B cell (primary cell): ENCODE data around the gene HELB.

ENCODE experiments used
- EZH2 ChIP-seq: IDR thresholded peaks from 2 replicates; pipeline ENCODE4 v1.6.1; 2012; ENCODE audit warnings: borderline replicate concordance, low read depth, mild to moderate bottlenecking, moderate library complexity, low read length; ENCODE audit not compliant: insufficient read depth, poor library complexity, severe bottlenecking
- TF ChIP-seq, protein P1 (sequence below): fragments of 200-600 bp; IDR thresholded peaks from one replicate; pipeline ENCODE4 v1.8.0; 2022; ENCODE audit warnings: antibody characterized with exemption, mild to moderate bottlenecking

DNA sequence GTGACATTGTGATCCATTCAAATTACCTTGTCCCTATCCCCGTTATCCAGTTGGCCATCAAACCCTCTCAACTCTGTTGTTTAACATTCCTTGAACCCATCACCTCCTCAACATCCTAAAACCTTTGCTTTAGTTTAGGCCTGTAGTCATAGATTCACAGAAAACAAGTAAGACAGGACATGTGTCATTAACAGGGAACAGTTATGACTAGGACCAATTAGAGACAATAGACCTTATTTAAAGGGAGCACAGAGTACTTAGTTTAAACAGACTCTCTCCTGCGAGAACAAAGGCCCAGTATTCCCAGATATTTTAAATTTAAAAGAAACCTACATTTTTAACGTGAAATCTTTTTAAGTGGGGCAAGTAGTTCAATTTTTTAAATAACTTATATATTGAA lies 20.0 kb upstream of the HELB start:
- no peak for TF ChIP-seq EZH2
- TF ChIP-seq, protein P1, sequence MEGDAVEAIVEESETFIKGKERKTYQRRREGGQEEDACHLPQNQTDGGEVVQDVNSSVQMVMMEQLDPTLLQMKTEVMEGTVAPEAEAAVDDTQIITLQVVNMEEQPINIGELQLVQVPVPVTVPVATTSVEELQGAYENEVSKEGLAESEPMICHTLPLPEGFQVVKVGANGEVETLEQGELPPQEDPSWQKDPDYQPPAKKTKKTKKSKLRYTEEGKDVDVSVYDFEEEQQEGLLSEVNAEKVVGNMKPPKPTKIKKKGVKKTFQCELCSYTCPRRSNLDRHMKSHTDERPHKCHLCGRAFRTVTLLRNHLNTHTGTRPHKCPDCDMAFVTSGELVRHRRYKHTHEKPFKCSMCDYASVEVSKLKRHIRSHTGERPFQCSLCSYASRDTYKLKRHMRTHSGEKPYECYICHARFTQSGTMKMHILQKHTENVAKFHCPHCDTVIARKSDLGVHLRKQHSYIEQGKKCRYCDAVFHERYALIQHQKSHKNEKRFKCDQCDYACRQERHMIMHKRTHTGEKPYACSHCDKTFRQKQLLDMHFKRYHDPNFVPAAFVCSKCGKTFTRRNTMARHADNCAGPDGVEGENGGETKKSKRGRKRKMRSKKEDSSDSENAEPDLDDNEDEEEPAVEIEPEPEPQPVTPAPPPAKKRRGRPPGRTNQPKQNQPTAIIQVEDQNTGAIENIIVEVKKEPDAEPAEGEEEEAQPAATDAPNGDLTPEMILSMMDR, result no peak
